Measurements from ENCODE around the gene INPP5A.
A peak's percentile ranks its signal among the peaks of the same experiment; 100 is the strongest.

INPP5A gene

DNA sequence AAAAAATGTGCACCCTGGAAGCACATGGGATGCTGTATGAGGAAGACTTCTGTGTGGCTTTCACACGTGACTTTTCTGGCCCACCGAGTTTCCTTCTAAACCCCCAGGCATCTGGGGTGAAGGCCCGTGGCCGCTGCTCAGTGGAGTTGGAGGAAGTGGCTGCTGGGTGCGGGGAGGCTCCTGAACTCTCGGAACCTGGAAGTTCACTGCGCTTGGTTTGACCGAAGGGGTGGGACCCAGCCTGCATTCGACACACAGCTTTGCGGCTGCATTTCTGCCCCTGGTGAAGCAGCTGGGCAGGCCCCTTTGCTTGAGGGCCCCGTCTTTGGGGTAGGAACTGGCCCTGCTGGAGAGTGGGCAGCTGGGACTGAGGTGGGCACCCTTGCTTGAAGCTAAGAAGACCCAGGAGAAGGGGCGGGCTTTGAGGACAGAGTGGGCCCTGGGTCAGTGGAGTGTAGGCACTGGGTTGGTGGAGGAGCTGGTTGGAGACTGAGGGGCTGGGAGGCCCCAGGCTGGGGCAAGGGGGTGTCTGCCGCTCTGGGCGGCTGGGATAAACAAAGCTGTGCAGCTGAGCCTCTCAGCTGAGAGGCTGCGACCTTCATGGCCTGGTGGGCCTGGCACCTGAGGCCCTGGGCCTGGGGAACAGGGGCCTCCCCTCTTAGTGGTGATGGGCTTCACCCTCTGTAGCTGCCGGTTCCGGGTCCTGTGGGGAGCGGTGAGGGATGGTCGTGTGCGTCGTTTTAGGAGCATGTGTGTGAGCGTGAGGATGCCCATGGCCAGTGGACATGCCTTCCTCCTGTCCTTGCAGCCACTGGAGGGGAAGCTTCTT lies 78.0 kb downstream of the INPP5A start:
- Histone ChIP-seq H3K4me2 (ENCODE audit: low read length) (no peak overlapping the region), H3K4me3 (ENCODE audit: low read depth, low read length) (no peak overlapping the region), H3K14ac (ENCODE audit: low read length) (no peak overlapping the region), H3K9me3 (ENCODE audit: insufficient read depth, low read depth, low read length) (peaks cover 18% of the 10 kb centered on the region), H3K27me3 (ENCODE audit: insufficient read depth, low read length) (no peaks in the 10 kb centered on the region), H3K79me1 (ENCODE audit: low read length) (no peaks in the 10 kb centered on the region), H2BK120ac (ENCODE audit: insufficient read depth, low read length, poor library complexity) (no peak overlapping the region), H2AK5ac (ENCODE audit: low read length) (no peak overlapping the region), H3K23ac (ENCODE audit: low read length) (no peak overlapping the region), H2BK5ac (ENCODE audit: low read depth, low read length, poor library complexity) (no peak overlapping the region), H3K4ac (ENCODE audit: low read depth, low read length) (no peak overlapping the region), H3K4me1 (ENCODE audit: control insufficient read depth in 1 of 2, insufficient read depth in 2 of 2, low read length in 2 of 2) (peaks cover 0 to 10% of the 10 kb centered on the region in 2 experiments), H3K36me3 (ENCODE audit: control insufficient read depth in 1 of 2, insufficient read depth in 2 of 2, low read length in 2 of 2) (peaks cover 5 to 8% of the 10 kb centered on the region in 2 experiments), H3K18ac (ENCODE audit: low read length) (no peak overlapping the region), H3K27ac (ENCODE audit: low read depth, low read length) (no peak overlapping the region), H4K8ac (ENCODE audit: low read depth, low read length) (no peak overlapping the region), H2AFZ (ENCODE audit: insufficient read depth, low read length, poor library complexity) (no peak overlapping the region), H3K79me2 (ENCODE audit: control insufficient read depth, insufficient read depth, low read length, poor library complexity) (no peaks in the 10 kb centered on the region), H4K12ac (ENCODE audit: low read depth, low read length) (no peak overlapping the region), H3K9ac (ENCODE audit: low read length) (no peak overlapping the region), H4K91ac (ENCODE audit: low read depth, low read length) (no peak overlapping the region), H2BK12ac (ENCODE audit: low read length) (no peak overlapping the region)
- no CpG with 5 or more reads among the region's 22 CpGs for WGBS (ENCODE audit: extremely low coverage, insufficient coverage, insufficient read length)
- no peak for DNase-seq

DNA sequence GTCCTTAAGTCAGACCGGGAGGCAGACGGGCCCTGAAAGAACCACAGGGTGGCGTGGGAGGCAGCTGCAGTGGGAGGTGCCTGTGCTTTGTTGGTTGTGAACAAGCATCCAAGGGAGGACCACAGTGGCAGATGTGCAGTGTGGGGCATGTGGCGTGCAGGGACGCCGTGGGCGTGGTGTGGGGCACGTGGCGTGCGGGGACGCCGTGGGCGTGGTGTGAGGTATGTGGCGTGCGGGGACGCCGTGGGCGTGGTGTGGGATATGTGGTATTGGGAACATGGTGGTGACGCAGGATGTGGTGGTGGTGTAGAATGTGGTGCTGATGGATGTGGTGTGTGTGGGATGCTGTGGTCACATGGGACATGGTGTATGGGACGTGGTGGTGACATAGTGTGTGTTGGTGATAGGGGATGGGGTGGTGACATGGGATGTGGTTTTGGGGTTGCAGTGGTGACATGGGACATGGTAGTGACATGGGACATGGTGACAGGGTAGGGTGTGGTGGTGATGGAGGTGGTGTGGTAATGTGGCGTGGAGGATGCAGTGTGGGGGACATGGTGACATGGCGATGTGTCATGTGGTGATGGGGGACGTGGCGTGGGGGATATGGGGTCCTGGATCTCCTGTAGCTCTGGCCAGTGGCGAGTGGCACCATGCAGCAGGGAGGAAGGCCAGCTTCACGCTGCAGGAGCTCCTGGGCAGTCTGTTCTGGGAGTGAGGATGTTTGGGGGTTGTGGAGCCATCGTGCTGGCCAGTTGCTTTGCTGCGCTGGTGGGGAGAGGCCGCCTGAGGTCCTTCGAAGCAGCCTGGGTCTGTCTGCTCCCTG lies 78.8 kb downstream of the INPP5A start:
- no peak overlapping the region for H2BK5ac ChIP-seq (ENCODE audit: low read depth, low read length, poor library complexity)
- no peak overlapping the region for H3K27ac ChIP-seq (ENCODE audit: low read depth, low read length)
- peak overlapping the region; percentile 35 for H3K4me3 ChIP-seq (ENCODE audit: low read depth, low read length)
- H4K12ac ChIP-seq (ENCODE audit: low read depth, low read length): no peak overlapping the region
- H3K79me2 ChIP-seq (ENCODE audit: control insufficient read depth, insufficient read depth, low read length, poor library complexity): no peaks in the 10 kb centered on the region
- DNase-seq: no peak
- H3K23ac ChIP-seq (ENCODE audit: low read length): no peak overlapping the region
- peaks cover 0 to 10% of the 10 kb centered on the region in 2 experiments for H3K4me1 ChIP-seq (ENCODE audit: control insufficient read depth in 1 of 2, insufficient read depth in 2 of 2, low read length in 2 of 2)
- H3K9me3 ChIP-seq (ENCODE audit: insufficient read depth, low read depth, low read length): peaks cover 18% of the 10 kb centered on the region
- no peak overlapping the region for H2BK120ac ChIP-seq (ENCODE audit: insufficient read depth, low read length, poor library complexity)
- no peak overlapping the region for H2AK5ac ChIP-seq (ENCODE audit: low read length)
- H3K79me1 ChIP-seq (ENCODE audit: low read length): no peaks in the 10 kb centered on the region
- no peak overlapping the region for H3K9ac ChIP-seq (ENCODE audit: low read length)
- WGBS (ENCODE audit: extremely low coverage, insufficient coverage, insufficient read length): 100% methylated on average over 5 of the region's 30 CpGs
- no peak overlapping the region for H3K18ac ChIP-seq (ENCODE audit: low read length)
- peaks cover 5 to 8% of the 10 kb centered on the region in 2 experiments for H3K36me3 ChIP-seq (ENCODE audit: control insufficient read depth in 1 of 2, insufficient read depth in 2 of 2, low read length in 2 of 2)
- H2AFZ ChIP-seq (ENCODE audit: insufficient read depth, low read length, poor library complexity): no peak overlapping the region
- no peak overlapping the region for H4K8ac ChIP-seq (ENCODE audit: low read depth, low read length)
- no peak overlapping the region for H2BK12ac ChIP-seq (ENCODE audit: low read length)
- H3K14ac ChIP-seq (ENCODE audit: low read length): no peak overlapping the region
- no peak overlapping the region for H4K91ac ChIP-seq (ENCODE audit: low read depth, low read length)
- H3K4ac ChIP-seq (ENCODE audit: low read depth, low read length): no peak overlapping the region
- no peak overlapping the region for H3K4me2 ChIP-seq (ENCODE audit: low read length)
- H3K27me3 ChIP-seq (ENCODE audit: insufficient read depth, low read length): no peaks in the 10 kb centered on the region

DNA sequence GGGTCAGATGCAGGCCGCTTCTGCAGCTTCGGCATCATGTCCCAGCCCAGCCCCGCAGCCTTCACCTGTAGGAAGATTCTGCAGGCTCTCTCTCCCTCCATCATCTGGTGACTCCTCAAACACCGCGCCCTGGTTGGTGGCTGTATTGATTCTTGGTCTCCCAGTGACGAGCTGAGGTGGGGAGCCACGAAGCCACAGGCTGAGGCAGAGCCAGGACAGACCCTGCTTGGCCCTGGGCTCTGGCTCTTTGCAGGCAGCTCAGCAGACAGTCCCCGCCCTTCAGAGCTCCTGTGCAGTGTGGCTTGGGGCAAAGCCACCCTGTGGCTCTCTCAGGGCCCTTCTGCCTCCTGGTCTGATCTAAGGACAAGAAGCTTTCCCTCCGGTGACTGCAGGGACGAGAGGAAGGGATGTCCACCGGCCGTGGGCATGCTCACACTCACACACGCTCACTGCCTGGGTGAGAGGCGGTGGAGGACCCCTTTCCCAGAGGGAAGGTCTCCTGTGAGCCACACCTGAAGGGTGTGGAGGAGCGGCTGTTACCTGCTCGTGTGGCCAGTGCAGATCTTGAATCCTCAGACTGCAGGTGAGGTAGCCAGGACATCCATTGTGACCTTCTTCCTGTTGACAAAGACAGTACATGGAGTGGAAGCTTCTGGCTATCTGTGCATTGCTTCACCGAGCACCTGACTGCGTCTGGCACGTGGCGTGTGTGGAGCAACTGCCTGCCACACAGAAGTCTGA lies 79.6 kb downstream of the INPP5A start:
- Histone ChIP-seq H3K4me1 (ENCODE audit: control insufficient read depth in 1 of 2, insufficient read depth in 2 of 2, low read length in 2 of 2) (peaks cover 0 to 10% of the 10 kb centered on the region in 2 experiments), H3K4ac (ENCODE audit: low read depth, low read length) (no peak overlapping the region), H2BK12ac (ENCODE audit: low read length) (no peak overlapping the region), H2AK5ac (ENCODE audit: low read length) (no peak overlapping the region), H3K18ac (ENCODE audit: low read length) (no peak overlapping the region), H3K27me3 (ENCODE audit: insufficient read depth, low read length) (no peaks in the 10 kb centered on the region), H2BK120ac (ENCODE audit: insufficient read depth, low read length, poor library complexity) (no peak overlapping the region), H2AFZ (ENCODE audit: insufficient read depth, low read length, poor library complexity) (no peak overlapping the region), H3K79me1 (ENCODE audit: low read length) (no peaks in the 10 kb centered on the region), H4K91ac (ENCODE audit: low read depth, low read length) (no peak overlapping the region), H3K79me2 (ENCODE audit: control insufficient read depth, insufficient read depth, low read length, poor library complexity) (no peaks in the 10 kb centered on the region), H3K4me3 (ENCODE audit: low read depth, low read length) (peak overlapping the region; percentile 35), H2BK5ac (ENCODE audit: low read depth, low read length, poor library complexity) (no peak overlapping the region), H3K9ac (ENCODE audit: low read length) (no peak overlapping the region), H4K8ac (ENCODE audit: low read depth, low read length) (no peak overlapping the region), H3K4me2 (ENCODE audit: low read length) (no peak overlapping the region), H3K9me3 (ENCODE audit: insufficient read depth, low read depth, low read length) (peaks cover 18% of the 10 kb centered on the region), H3K36me3 (ENCODE audit: control insufficient read depth in 1 of 2, insufficient read depth in 2 of 2, low read length in 2 of 2) (peaks cover 5 to 8% of the 10 kb centered on the region in 2 experiments), H4K12ac (ENCODE audit: low read depth, low read length) (no peak overlapping the region), H3K27ac (ENCODE audit: low read depth, low read length) (no peak overlapping the region), H3K14ac (ENCODE audit: low read length) (no peak overlapping the region), H3K23ac (ENCODE audit: low read length) (no peak overlapping the region)
- DNase-seq: no peak
- WGBS (ENCODE audit: extremely low coverage, insufficient coverage, insufficient read length): no CpG with 5 or more reads among the region's 20 CpGs

DNA sequence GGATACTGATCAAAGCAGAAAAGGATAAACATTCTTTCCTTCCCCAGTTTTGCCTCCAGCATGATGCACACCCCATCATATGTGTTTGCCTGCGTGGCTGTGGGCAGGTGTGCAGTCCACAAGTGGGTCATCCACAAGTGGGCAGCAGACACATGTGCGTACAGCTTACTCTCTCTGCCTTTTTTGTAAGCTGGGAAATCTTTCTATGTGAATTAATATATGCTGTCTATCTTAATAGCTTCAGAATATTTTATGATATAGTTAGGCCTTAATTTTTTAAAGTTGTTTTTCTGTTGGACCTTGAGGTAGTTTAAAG lies 80.1 kb downstream of the INPP5A start:
- Histone ChIP-seq H3K4me2 (ENCODE audit: low read length) (no peak overlapping the region), H2BK120ac (ENCODE audit: insufficient read depth, low read length, poor library complexity) (no peak overlapping the region), H3K36me3 (ENCODE audit: control insufficient read depth in 1 of 2, insufficient read depth in 2 of 2, low read length in 2 of 2) (peaks cover 5 to 8% of the 10 kb centered on the region in 2 experiments), H4K8ac (ENCODE audit: low read depth, low read length) (no peak overlapping the region), H3K4me1 (ENCODE audit: control insufficient read depth in 1 of 2, insufficient read depth in 2 of 2, low read length in 2 of 2) (peaks cover 0 to 6% of the 10 kb centered on the region in 2 experiments), H3K14ac (ENCODE audit: low read length) (no peak overlapping the region), H3K79me1 (ENCODE audit: low read length) (no peaks in the 10 kb centered on the region), H3K23ac (ENCODE audit: low read length) (no peak overlapping the region), H3K27me3 (ENCODE audit: insufficient read depth, low read length) (no peaks in the 10 kb centered on the region), H3K4me3 (ENCODE audit: low read depth, low read length) (no peak overlapping the region), H2BK12ac (ENCODE audit: low read length) (no peak overlapping the region), H2BK5ac (ENCODE audit: low read depth, low read length, poor library complexity) (no peak overlapping the region), H3K9me3 (ENCODE audit: insufficient read depth, low read depth, low read length) (peaks cover 18% of the 10 kb centered on the region), H4K12ac (ENCODE audit: low read depth, low read length) (no peak overlapping the region), H3K27ac (ENCODE audit: low read depth, low read length) (no peak overlapping the region), H2AFZ (ENCODE audit: insufficient read depth, low read length, poor library complexity) (no peak overlapping the region), H3K79me2 (ENCODE audit: control insufficient read depth, insufficient read depth, low read length, poor library complexity) (no peaks in the 10 kb centered on the region), H3K18ac (ENCODE audit: low read length) (no peak overlapping the region), H3K9ac (ENCODE audit: low read length) (no peak overlapping the region), H4K91ac (ENCODE audit: low read depth, low read length) (no peak overlapping the region), H3K4ac (ENCODE audit: low read depth, low read length) (no peak overlapping the region), H2AK5ac (ENCODE audit: low read length) (no peak overlapping the region)
- no CpG with 5 or more reads among the region's 2 CpGs for WGBS (ENCODE audit: extremely low coverage, insufficient coverage, insufficient read length)
- no peak for DNase-seq
